HepG2 (cell line): ENCODE results near the gene ATRIP. TPM values are rescaled to one million over a fixed set of nuclear protein-coding genes. Genes with fewer than 3 reads are reported as not detected.
A peak's percentile ranks its signal among the peaks of the same experiment; 100 is the strongest.

Experiments used
- FOXA1 ChIP-seq, 2 experiments: fragments of 450-650 bp in 1 of 2; sonication (generic) in 1 of 2; formaldehyde crosslinking in 1 of 2; IDR thresholded peaks; 2 replicates each; pipeline versions ENCODE4 v1.4.0 to v1.6.1; 2016 to 2020; ENCODE audit warnings: missing genetic modification reagents in 1 of 2
- MED8 ChIP-seq: sonication (generic); formaldehyde crosslinking; IDR thresholded peaks from 2 replicates; pipeline ENCODE4 v1.8.1; 2023; ENCODE audit warnings: mild to moderate bottlenecking, missing genetic modification reagents; ENCODE audit not compliant: insufficient replicate concordance
- NFRKB ChIP-seq: fragments of 450-650 bp; IDR thresholded peaks from 2 replicates; pipeline ENCODE4 v1.6.1; 2017
- ZFP82 ChIP-seq: sonication (generic); formaldehyde crosslinking; IDR thresholded peaks from 2 replicates; pipeline ENCODE4 v1.5.1; 2020; ENCODE audit warnings: mild to moderate bottlenecking, missing genetic modification reagents, borderline replicate concordance
- ZNF577 ChIP-seq: sonication (generic); formaldehyde crosslinking; IDR thresholded peaks from 2 replicates; pipeline ENCODE4 v1.4.0; 2020; ENCODE audit warnings: mild to moderate bottlenecking, low read depth, missing genetic modification reagents, borderline replicate concordance
- ZNF768 ChIP-seq: sonication (generic); formaldehyde crosslinking; IDR thresholded peaks from 2 replicates; pipeline ENCODE4 v1.4.0; 2020; ENCODE audit warnings: missing genetic modification reagents
- polyA plus RNA-seq, 8 experiments: library from polyadenylated mRNA; depleted of rRNA in 3 of 8; stranded (reverse) in 7 of 8; unstranded in 1 of 8; fragments of >200 nt; fragmentation: Illumina TruSeq in 4 of 8; extraction: Trizol in 4 of 8; gene quantifications; 2 replicates each; pipeline versions ENCODE4 v1.2.1 to v1.2.3, GENCODE V29; 2011 to 2016; ENCODE audit warnings: low read depth in 4 of 8, missing spikeins in 1 of 8, mixed read lengths in 1 of 8; ENCODE audit not compliant: insufficient read depth in 1 of 8
- total RNA-seq, 5 experiments: library from RNA; depleted of rRNA; stranded (reverse); fragments of >200 nt; fragmentation: Illumina TruSeq; extraction: Trizol; gene quantifications; 2 replicates each; pipeline ENCODE4 v1.2.3, GENCODE V29; 2016; ENCODE audit warnings: low read depth in 1 of 5
- TF ChIP-seq, protein P1 (sequence below), 2 experiments: sonication (generic) in 1 of 2; formaldehyde crosslinking in 1 of 2; IDR thresholded peaks; 2 replicates each; pipeline versions ENCODE4 v1.5.1 to v1.6.1; 2011 to 2020; ENCODE audit warnings: borderline replicate concordance in 1 of 2, low read depth in 1 of 2, low read length in 1 of 2, mild to moderate bottlenecking in 1 of 2, missing genetic modification reagents in 1 of 2, moderate library complexity in 1 of 2
- TF ChIP-seq, protein P2 (sequence below): sonication (generic); formaldehyde crosslinking; conservative IDR thresholded peaks from 2 replicates; pipeline ENCODE4 v1.8.0; 2022; ENCODE audit warnings: mild to moderate bottlenecking, moderate library complexity, missing genetic modification reagents
- TF ChIP-seq, protein P3 (sequence below): sonication (generic); formaldehyde crosslinking; conservative IDR thresholded peaks from 2 replicates; pipeline ENCODE4 v1.4.0; 2020; ENCODE audit warnings: missing genetic modification reagents
- TF ChIP-seq, protein P4 (sequence below): IDR thresholded peaks from 2 replicates; pipeline ENCODE4 v1.6.1; 2016; ENCODE audit warnings: low read depth, borderline replicate concordance
- TF ChIP-seq, protein P5 (sequence below): sonication (generic); formaldehyde crosslinking; IDR thresholded peaks from 2 replicates; pipeline ENCODE4 v1.5.0; 2020; ENCODE audit warnings: mild to moderate bottlenecking, missing genetic modification reagents
- TF ChIP-seq, protein P6 (sequence below): sonication (generic); formaldehyde crosslinking; IDR thresholded peaks from 2 replicates; pipeline ENCODE4 v1.4.0; 2020; ENCODE audit warnings: mild to moderate bottlenecking, missing genetic modification reagents

The ATRIP gene
- total and polyA plus RNA-seq, 2 of the 13 experiments (the other 11 are each of a cell fraction or from before 2014, with no cell fraction given) = 5.1 to 12.5 TPM

DNA sequence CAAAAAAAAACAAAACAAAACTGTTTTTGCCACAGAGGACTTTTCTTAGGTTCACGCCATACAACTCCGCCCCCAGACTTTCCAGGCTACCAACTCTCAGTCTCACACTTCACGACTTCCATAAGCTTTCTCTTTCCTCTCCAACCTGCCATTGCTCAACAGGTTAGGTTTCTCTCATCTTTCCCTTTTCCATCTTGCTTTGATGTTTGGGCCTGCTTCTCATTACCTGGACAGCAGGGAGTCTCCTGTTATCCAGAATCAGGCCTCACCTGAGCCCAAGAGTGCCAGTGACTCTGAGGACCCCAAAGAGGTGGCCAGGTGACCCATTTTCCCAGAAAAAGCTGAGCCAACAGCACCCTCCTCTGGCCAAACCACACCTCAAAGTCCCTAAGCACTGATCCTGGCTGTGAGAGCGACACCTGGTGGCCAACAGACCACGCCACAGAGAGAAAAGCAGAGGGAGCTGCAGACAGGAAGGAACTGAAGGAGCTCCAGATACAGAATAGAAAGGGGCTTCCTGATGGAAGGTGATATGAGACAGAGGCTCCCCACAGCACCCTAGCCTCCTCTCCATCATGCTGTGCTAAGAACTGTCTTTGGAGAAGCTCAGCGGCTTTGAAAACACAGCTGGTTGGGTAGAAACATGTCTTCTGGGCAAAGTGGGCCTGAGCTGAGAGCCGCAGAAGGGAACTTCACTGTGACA lies 10.6 kb upstream of the ATRIP start (continued):
- TF ChIP-seq, protein P1, sequence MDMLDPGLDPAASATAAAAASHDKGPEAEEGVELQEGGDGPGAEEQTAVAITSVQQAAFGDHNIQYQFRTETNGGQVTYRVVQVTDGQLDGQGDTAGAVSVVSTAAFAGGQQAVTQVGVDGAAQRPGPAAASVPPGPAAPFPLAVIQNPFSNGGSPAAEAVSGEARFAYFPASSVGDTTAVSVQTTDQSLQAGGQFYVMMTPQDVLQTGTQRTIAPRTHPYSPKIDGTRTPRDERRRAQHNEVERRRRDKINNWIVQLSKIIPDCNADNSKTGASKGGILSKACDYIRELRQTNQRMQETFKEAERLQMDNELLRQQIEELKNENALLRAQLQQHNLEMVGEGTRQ (IDR thresholded peaks at IDR 0.05; ENCODE audit: low read depth, low read length) = no peak
- TF ChIP-seq, protein P1 (CRISPR knock-in tag; IDR thresholded peaks at IDR 0.05; ENCODE audit: borderline replicate concordance) = no peak
- TF ChIP-seq, protein P2, sequence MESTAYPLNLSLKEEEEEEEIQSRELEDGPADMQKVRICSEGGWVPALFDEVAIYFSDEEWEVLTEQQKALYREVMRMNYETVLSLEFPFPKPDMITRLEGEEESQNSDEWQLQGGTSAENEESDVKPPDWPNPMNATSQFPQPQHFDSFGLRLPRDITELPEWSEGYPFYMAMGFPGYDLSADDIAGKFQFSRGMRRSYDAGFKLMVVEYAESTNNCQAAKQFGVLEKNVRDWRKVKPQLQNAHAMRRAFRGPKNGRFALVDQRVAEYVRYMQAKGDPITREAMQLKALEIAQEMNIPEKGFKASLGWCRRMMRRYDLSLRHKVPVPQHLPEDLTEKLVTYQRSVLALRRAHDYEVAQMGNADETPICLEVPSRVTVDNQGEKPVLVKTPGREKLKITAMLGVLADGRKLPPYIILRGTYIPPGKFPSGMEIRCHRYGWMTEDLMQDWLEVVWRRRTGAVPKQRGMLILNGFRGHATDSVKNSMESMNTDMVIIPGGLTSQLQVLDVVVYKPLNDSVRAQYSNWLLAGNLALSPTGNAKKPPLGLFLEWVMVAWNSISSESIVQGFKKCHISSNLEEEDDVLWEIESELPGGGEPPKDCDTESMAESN (CRISPR knock-in tag) = no peak
- no peak for TF ChIP-seq FOXA1 (IDR thresholded peaks at IDR 0.05)
- no peak for TF ChIP-seq FOXA1 (CRISPR knock-in tag; IDR thresholded peaks at IDR 0.05)
- no peak for TF ChIP-seq ZNF577 (CRISPR knock-in tag)
- TF ChIP-seq, protein P3, sequence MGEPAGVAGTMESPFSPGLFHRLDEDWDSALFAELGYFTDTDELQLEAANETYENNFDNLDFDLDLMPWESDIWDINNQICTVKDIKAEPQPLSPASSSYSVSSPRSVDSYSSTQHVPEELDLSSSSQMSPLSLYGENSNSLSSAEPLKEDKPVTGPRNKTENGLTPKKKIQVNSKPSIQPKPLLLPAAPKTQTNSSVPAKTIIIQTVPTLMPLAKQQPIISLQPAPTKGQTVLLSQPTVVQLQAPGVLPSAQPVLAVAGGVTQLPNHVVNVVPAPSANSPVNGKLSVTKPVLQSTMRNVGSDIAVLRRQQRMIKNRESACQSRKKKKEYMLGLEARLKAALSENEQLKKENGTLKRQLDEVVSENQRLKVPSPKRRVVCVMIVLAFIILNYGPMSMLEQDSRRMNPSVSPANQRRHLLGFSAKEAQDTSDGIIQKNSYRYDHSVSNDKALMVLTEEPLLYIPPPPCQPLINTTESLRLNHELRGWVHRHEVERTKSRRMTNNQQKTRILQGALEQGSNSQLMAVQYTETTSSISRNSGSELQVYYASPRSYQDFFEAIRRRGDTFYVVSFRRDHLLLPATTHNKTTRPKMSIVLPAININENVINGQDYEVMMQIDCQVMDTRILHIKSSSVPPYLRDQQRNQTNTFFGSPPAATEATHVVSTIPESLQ = no peak
- no peak for TF ChIP-seq ZFP82
- TF ChIP-seq, protein P4, sequence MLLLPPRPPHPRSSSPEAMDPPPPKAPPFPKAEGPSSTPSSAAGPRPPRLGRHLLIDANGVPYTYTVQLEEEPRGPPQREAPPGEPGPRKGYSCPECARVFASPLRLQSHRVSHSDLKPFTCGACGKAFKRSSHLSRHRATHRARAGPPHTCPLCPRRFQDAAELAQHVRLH (CRISPR knock-in tag) = peak; percentile 73; the same call in 1 of the 2 replicates
- TF ChIP-seq, protein P5, sequence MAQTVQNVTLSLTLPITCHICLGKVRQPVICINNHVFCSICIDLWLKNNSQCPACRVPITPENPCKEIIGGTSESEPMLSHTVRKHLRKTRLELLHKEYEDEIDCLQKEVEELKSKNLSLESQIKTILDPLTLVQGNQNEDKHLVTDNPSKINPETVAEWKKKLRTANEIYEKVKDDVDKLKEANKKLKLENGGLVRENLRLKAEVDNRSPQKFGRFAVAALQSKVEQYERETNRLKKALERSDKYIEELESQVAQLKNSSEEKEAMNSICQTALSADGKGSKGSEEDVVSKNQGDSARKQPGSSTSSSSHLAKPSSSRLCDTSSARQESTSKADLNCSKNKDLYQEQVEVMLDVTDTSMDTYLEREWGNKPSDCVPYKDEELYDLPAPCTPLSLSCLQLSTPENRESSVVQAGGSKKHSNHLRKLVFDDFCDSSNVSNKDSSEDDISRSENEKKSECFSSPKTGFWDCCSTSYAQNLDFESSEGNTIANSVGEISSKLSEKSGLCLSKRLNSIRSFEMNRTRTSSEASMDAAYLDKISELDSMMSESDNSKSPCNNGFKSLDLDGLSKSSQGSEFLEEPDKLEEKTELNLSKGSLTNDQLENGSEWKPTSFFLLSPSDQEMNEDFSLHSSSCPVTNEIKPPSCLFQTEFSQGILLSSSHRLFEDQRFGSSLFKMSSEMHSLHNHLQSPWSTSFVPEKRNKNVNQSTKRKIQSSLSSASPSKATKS = no peak
- no peak for TF ChIP-seq MED8 (CRISPR knock-in tag)
- TF ChIP-seq, protein P6, sequence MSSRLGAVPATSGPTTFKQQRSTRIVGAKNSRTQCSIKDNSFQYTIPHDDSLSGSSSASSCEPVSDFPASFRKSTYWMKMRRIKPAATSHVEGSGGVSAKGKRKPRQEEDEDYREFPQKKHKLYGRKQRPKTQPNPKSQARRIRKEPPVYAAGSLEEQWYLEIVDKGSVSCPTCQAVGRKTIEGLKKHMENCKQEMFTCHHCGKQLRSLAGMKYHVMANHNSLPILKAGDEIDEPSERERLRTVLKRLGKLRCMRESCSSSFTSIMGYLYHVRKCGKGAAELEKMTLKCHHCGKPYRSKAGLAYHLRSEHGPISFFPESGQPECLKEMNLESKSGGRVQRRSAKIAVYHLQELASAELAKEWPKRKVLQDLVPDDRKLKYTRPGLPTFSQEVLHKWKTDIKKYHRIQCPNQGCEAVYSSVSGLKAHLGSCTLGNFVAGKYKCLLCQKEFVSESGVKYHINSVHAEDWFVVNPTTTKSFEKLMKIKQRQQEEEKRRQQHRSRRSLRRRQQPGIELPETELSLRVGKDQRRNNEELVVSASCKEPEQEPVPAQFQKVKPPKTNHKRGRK (CRISPR knock-in tag) = no peak
- no peak for TF ChIP-seq ZNF768 (CRISPR knock-in tag)
- no peak for TF ChIP-seq NFRKB
